ENCODE data around the gene PBX3. TPM values are rescaled to one million over a fixed set of nuclear protein-coding genes. Genes with fewer than 3 reads are reported as not detected.

Gene PBX3
- total and polyA plus RNA-seq, 2 of the 13 experiments (the other 11 are each of a cell fraction or from before 2014, with no cell fraction given): 6.0 to 11.2 TPM

DNA sequence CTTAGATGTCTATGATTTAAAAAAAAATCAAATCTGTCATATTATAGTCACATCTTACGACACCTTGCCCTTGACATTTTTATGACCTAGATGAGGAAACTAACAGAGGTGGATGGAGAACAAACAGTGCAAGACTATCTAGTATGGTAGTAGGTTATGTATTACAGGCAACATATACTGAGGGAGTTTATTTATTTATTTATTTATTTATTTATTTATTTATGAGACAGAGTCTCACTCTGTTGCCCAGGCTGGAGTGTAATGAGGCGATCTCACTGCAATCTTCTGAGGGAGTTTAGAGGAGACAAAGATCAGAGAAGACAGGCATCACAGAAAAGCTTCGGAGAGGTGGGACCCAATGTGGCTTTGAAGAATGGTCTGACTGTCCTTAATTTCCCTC, 4.5 kb upstream of the PBX3 start:
- Histone ChIP-seq H2AFZ (ENCODE audit: low read length) (no peak overlapping the region), H3K79me2 (ENCODE audit: insufficient read depth, low read length) (no peaks in the 10 kb centered on the region), H3K27ac (ENCODE audit: extremely low read length, insufficient read depth, low read length) (no peak overlapping the region), H3K4me3 (replicated peaks in 1 of 3; ENCODE audit: insufficient read depth in 1 of 3, low read depth in 2 of 3, low read length in 3 of 3) (no peak overlapping the region), H3K27me3 (ENCODE audit: control insufficient read depth in 1 of 2, insufficient read depth in 2 of 2, low read length in 2 of 2) (peaks cover 0 to 3% of the 10 kb centered on the region in 2 experiments; a peak in 1 of 5 replicates), H4K20me1 (ENCODE audit: insufficient read depth, low read length) (no peaks in the 10 kb centered on the region), H3K9me3 (ENCODE audit: low read length) (no peaks in the 10 kb centered on the region), H3K36me3 (replicated peaks in 1 of 2; ENCODE audit: control insufficient read depth in 1 of 2, insufficient read depth in 2 of 2, low read length in 2 of 2) (no peaks in the 10 kb centered on the region), H3K4me2 (ENCODE audit: low read depth, low read length) (no peak overlapping the region), H3K9ac (ENCODE audit: insufficient read depth, low read depth, low read length) (no peak overlapping the region), H3K4me1 (ENCODE audit: insufficient read depth, low read length) (peaks cover 12% of the 10 kb centered on the region)
- no peak for ATAC-seq
- POLR2A ChIA-PET: no interaction called here
- FAIRE-seq: no peak
- no TSS peak for BruUV-seq (replicated peaks)
- DNase-seq (ENCODE audit: low spot score): no peak
- intact Hi-C loops (cut with micrococcal nuclease; ENCODE audit: unreplicated experiment) (no loop called here), in situ Hi-C loops (cut with HindIII; ENCODE audit: extremely low pct_ligation_motif_present, low pct_unique_long_range_greater_than_20kb) (no loop called here)
- 24% methylated on average over 3 of the region's 3 CpGs for WGBS (ENCODE audit: low lambda C conversion rate)
- CTCF ChIA-PET (ENCODE audit: low intra/inter-chr PET ratio, low total read pairs): no interaction called here
- TF ChIP-seq, protein P1, sequence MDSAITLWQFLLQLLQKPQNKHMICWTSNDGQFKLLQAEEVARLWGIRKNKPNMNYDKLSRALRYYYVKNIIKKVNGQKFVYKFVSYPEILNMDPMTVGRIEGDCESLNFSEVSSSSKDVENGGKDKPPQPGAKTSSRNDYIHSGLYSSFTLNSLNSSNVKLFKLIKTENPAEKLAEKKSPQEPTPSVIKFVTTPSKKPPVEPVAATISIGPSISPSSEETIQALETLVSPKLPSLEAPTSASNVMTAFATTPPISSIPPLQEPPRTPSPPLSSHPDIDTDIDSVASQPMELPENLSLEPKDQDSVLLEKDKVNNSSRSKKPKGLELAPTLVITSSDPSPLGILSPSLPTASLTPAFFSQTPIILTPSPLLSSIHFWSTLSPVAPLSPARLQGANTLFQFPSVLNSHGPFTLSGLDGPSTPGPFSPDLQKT (CRISPR knock-in tag; IDR thresholded peaks at IDR 0.05; ENCODE audit: borderline replicate concordance): no peak
- TF ChIP-seq FOXP1 (IDR thresholded peaks at IDR 0.05) (no peak), FOXP1 (CRISPR knock-in tag; IDR thresholded peaks at IDR 0.05) (no peak), TOE1 (CRISPR knock-in tag; IDR thresholded peaks at IDR 0.05) (no peak), NRL (CRISPR knock-in tag; IDR thresholded peaks at IDR 0.05; ENCODE audit: borderline replicate concordance) (no peak), ZNF83 (CRISPR knock-in tag; IDR thresholded peaks at IDR 0.05; ENCODE audit: borderline replicate concordance) (no peak), ASH2L (IDR thresholded peaks at IDR 0.05; ENCODE audit: insufficient read length, low read depth, low read length) (no peak), SRSF4 (IDR thresholded peaks at IDR 0.05; ENCODE audit: low read depth, low read length, poor library complexity, severe bottlenecking) (no peak)

Data from HepG2 (cell line).